H9 (cell line): ENCODE results near the gene C19orf25. TPM values are rescaled to one million over a fixed set of nuclear protein-coding genes. Genes with fewer than 3 reads are reported as not detected.
A peak's percentile ranks its signal among the peaks of the same experiment; 100 is the strongest.

Source experiments
- DNase-seq: peaks from one replicate; pipeline ENCODE4 v3.0.0-alpha.2; 2017
- H2AFZ ChIP-seq: one replicate; pipeline ENCODE4 v1.6.1; 2013; ENCODE audit warnings: mild to moderate bottlenecking, low read length, control low read depth, moderate library complexity
- H2AK5ac ChIP-seq: 2 replicates; pipeline ENCODE4 v1.6.1; 2013; ENCODE audit warnings: low read length, control low read depth, mixed read lengths; ENCODE audit not compliant: insufficient read length
- H2BK120ac ChIP-seq: one replicate; pipeline ENCODE4 v1.6.1; 2013; ENCODE audit warnings: low read depth, mild to moderate bottlenecking, low read length, control low read depth, inconsistent platforms; ENCODE audit not compliant: poor library complexity, severe bottlenecking
- H2BK12ac ChIP-seq: 2 replicates; pipeline ENCODE4 v1.6.1; 2013; ENCODE audit warnings: low read length, control low read depth, mixed read lengths, low read depth; ENCODE audit not compliant: insufficient read length
- H2BK15ac ChIP-seq: 2 replicates; pipeline ENCODE4 v1.6.1; 2013; ENCODE audit warnings: low read depth, low read length, control low read depth
- H2BK20ac ChIP-seq: one replicate; pipeline ENCODE4 v1.6.1; 2013; ENCODE audit warnings: low read depth, mild to moderate bottlenecking, low read length, control low read depth, inconsistent platforms; ENCODE audit not compliant: poor library complexity, severe bottlenecking
- H2BK5ac ChIP-seq: 2 replicates; pipeline ENCODE4 v1.6.1; 2013; ENCODE audit warnings: low read length, control low read depth, mixed read lengths; ENCODE audit not compliant: insufficient read length
- H3K14ac ChIP-seq: 2 replicates; pipeline ENCODE4 v1.6.1; 2013; ENCODE audit warnings: low read length, control low read depth; ENCODE audit not compliant: insufficient read depth
- H3K18ac ChIP-seq: 2 replicates; pipeline ENCODE4 v1.6.1; 2013; ENCODE audit warnings: low read depth, mild to moderate bottlenecking, mixed read lengths, low read length, control low read depth; ENCODE audit not compliant: insufficient read length
- H3K23ac ChIP-seq: 2 replicates; pipeline ENCODE4 v1.6.1; 2013; ENCODE audit warnings: low read length, control low read depth, mixed read lengths, low read depth; ENCODE audit not compliant: insufficient read length
- H3K23me2 ChIP-seq: 2 replicates; pipeline ENCODE4 v1.6.1; 2013; ENCODE audit warnings: low read depth, mild to moderate bottlenecking, mixed read lengths, low read length, control low read depth; ENCODE audit not compliant: insufficient read length, poor library complexity, severe bottlenecking
- H3K27ac ChIP-seq: 2 replicates; pipeline ENCODE4 v1.5.1; 2013; ENCODE audit warnings: low read length, control low read depth, mixed read lengths, low read depth; ENCODE audit not compliant: insufficient read length
- H3K27me3 ChIP-seq: 2 replicates; pipeline ENCODE4 v1.6.1; 2013; ENCODE audit warnings: low read length, control low read depth, inconsistent platforms; ENCODE audit not compliant: insufficient read depth
- H3K4ac ChIP-seq: 2 replicates; pipeline ENCODE4 v1.6.1; 2013; ENCODE audit warnings: low read depth, mild to moderate bottlenecking, control low read depth, inconsistent platforms, low read length, moderate library complexity
- H3K4me1 ChIP-seq: 2 replicates; pipeline ENCODE4 v1.6.1; 2013; ENCODE audit warnings: low read length, control low read depth, inconsistent platforms; ENCODE audit not compliant: insufficient read depth
- H3K4me2 ChIP-seq: 2 replicates; pipeline ENCODE4 v1.6.1; 2013; ENCODE audit warnings: low read length, control low read depth, mixed read lengths; ENCODE audit not compliant: insufficient read length, insufficient read depth
- H3K56ac ChIP-seq: 2 replicates; pipeline ENCODE4 v1.6.1; 2013; ENCODE audit warnings: low read depth, mild to moderate bottlenecking, mixed read lengths, low read length, control low read depth; ENCODE audit not compliant: insufficient read length
- H3K79me1 ChIP-seq: 2 replicates; pipeline ENCODE4 v1.6.1; 2013; ENCODE audit warnings: low read depth, mild to moderate bottlenecking, moderate library complexity, low read length, control low read depth, inconsistent platforms; ENCODE audit not compliant: insufficient read depth, poor library complexity, severe bottlenecking
- H3K79me2 ChIP-seq: 2 replicates; pipeline ENCODE4 v1.6.1; 2013; ENCODE audit warnings: low read length, control low read depth, inconsistent platforms; ENCODE audit not compliant: insufficient read depth
- H3K9ac ChIP-seq: 2 replicates; pipeline ENCODE4 v1.6.1; 2013; ENCODE audit warnings: low read length, control low read depth, mixed read lengths; ENCODE audit not compliant: insufficient read length; ENCODE audit errors: extremely low read depth
- H3K9me3 ChIP-seq: one replicate; pipeline ENCODE4 v1.6.1; 2013; ENCODE audit warnings: low read depth, low read length, inconsistent platforms; ENCODE audit not compliant: control insufficient read depth
- H3T11ph ChIP-seq: one replicate; pipeline ENCODE4 v1.6.1; 2013; ENCODE audit warnings: mild to moderate bottlenecking, low read length, control low read depth, inconsistent platforms
- H4K20me1 ChIP-seq: one replicate; pipeline ENCODE4 v1.6.1; 2013; ENCODE audit not compliant: control insufficient read depth, insufficient read length, insufficient read depth
- H4K5ac ChIP-seq: 2 replicates; pipeline ENCODE4 v1.6.1; 2013; ENCODE audit warnings: low read depth, mild to moderate bottlenecking, mixed read lengths, low read length, control low read depth; ENCODE audit not compliant: insufficient read length
- H4K8ac ChIP-seq: replicated peaks from 2 replicates; pipeline ENCODE4 v1.6.1; 2013; ENCODE audit warnings: low read length, control low read depth, mixed read lengths, low read depth; ENCODE audit not compliant: insufficient read length
- H4K91ac ChIP-seq: 2 replicates; pipeline ENCODE4 v1.6.1; 2013; ENCODE audit warnings: low read depth, mild to moderate bottlenecking, moderate library complexity, mixed read lengths, low read length, control low read depth; ENCODE audit not compliant: insufficient read length
- H3K27ac Mint-ChIP-seq, 3 experiments: 2 replicates in 2 of 3; 3 replicates in 1 of 3; pipeline ENCODE4 v1.8.0; 2020 to 2021; ENCODE audit warnings: mixed read lengths in 3 of 3, mild to moderate bottlenecking in 1 of 3, moderate library complexity in 1 of 3
- H3K27me3 Mint-ChIP-seq: 2 replicates; pipeline ENCODE4 v1.8.0; 2021; ENCODE audit warnings: low read depth, mild to moderate bottlenecking, moderate library complexity, mixed read lengths
- H3K36me3 Mint-ChIP-seq, 3 experiments: 2 replicates in 2 of 3; 3 replicates in 1 of 3; pipeline ENCODE4 v1.8.0; 2020 to 2021; ENCODE audit warnings: low read depth in 3 of 3, mixed read lengths in 3 of 3; ENCODE audit not compliant: insufficient read depth in 1 of 3
- H3K4me1 Mint-ChIP-seq, 2 experiments: 2 replicates each; pipeline ENCODE4 v1.8.0; 2020; ENCODE audit warnings: mixed read lengths in 2 of 2
- H3K4me3 Mint-ChIP-seq, 2 experiments: 2 replicates in 1 of 2; 3 replicates in 1 of 2; pipeline ENCODE4 v1.8.0; 2020 to 2021; ENCODE audit warnings: mild to moderate bottlenecking in 2 of 2, mixed read lengths in 2 of 2, moderate library complexity in 1 of 2
- H3K9me3 Mint-ChIP-seq, 2 experiments: 2 replicates in 1 of 2; 3 replicates in 1 of 2; pipeline ENCODE4 v1.8.0; 2020; ENCODE audit warnings: mild to moderate bottlenecking in 2 of 2, mixed read lengths in 2 of 2, moderate library complexity in 1 of 2
- CTCF ChIP-seq: fragments of 200-600 bp; sonication (generic); conservative IDR thresholded peaks from 3 replicates; pipeline ENCODE4 v1.8.0; 2021; ENCODE audit warnings: antibody characterized with exemption, mild to moderate bottlenecking
- WGBS: extraction: QIAGEN DNeasy Blood & Tissue Kit; methylation state at CpG from one replicate; pipeline ENCODE4 v1.1.7; 2013; ENCODE audit warnings: missing lambda C conversion rate, low lambda C conversion rate, mixed read lengths; ENCODE audit not compliant: insufficient read length; ENCODE audit errors: extremely low coverage; 5-methylcytosine and 5-hydroxymethylcytosine counted together
- total RNA-seq: library from RNA; stranded (reverse); gene quantifications from 2 replicates; pipeline ENCODE4 v1.2.1, GENCODE V29; 2021

The C19orf25 gene
- total RNA-seq, 1 experiment from 2014 or later = 36.8 TPM

GRCh38 chr19:1424192-1424955 is 54.6 kb downstream of the C19orf25 start:
- no peaks in the 10 kb centered on the region for H3K27me3 Mint-ChIP-seq
- no CpG with 5 or more reads among the region's 42 CpGs for WGBS
- no peak overlapping the region for H2BK15ac ChIP-seq
- no peak overlapping the region for H3K4me2 ChIP-seq
- no peak overlapping the region; the same call in 1 of the 2 replicates for H3K14ac ChIP-seq
- no peak for DNase-seq
- no peak overlapping the region for H2BK12ac ChIP-seq
- H3K4me3 Mint-ChIP-seq = no peak overlapping the region
- H3K9me3 ChIP-seq = no peaks in the 10 kb centered on the region
- H3K79me1 ChIP-seq = peaks cover 3% of the 10 kb centered on the region
- H3K9ac ChIP-seq = no peak overlapping the region
- peaks cover 0 to 20% of the 10 kb centered on the region in 2 experiments; a peak in 2 of 4 replicates for H3K4me1 Mint-ChIP-seq
- H3K23ac ChIP-seq = no peak overlapping the region
- no peak overlapping the region for H3K18ac ChIP-seq
- no peaks in the 10 kb centered on the region for H4K20me1 ChIP-seq
- peak overlapping the region in 2 of 3 experiments; percentile 73 to 82; a peak in 2 of 7 replicates for H3K27ac Mint-ChIP-seq
- no peak overlapping the region for H4K5ac ChIP-seq
- H3K27ac ChIP-seq = no peak overlapping the region
- no peak overlapping the region for H2BK5ac ChIP-seq
- no peak overlapping the region for H4K8ac ChIP-seq
- H3K9me3 Mint-ChIP-seq = no peaks in the 10 kb centered on the region
- no peaks in the 10 kb centered on the region; the same call in 1 of the 2 replicates for H3K79me2 ChIP-seq
- no peak overlapping the region for H4K91ac ChIP-seq
- peaks cover 6% of the 10 kb centered on the region for H3K23me2 ChIP-seq
- no peak overlapping the region for H2BK20ac ChIP-seq
- no peaks in the 10 kb centered on the region for H3K4me1 ChIP-seq
- no peaks in the 10 kb centered on the region for H3K27me3 ChIP-seq
- no peak overlapping the region for H2AK5ac ChIP-seq
- no peak overlapping the region for H3T11ph ChIP-seq
- no peak overlapping the region for H2AFZ ChIP-seq
- no peak overlapping the region for H3K56ac ChIP-seq
- no peak overlapping the region for H3K4ac ChIP-seq
- no peak for TF ChIP-seq CTCF
- no peak overlapping the region for H2BK120ac ChIP-seq
- peaks cover 21 to 75% (median 69%) of the 10 kb centered on the region in 3 experiments for H3K36me3 Mint-ChIP-seq
